Ectodermal cell (in vitro differentiated cells): ENCODE results near the gene ADARB2.
"Not testable (repeated sequence)": the region's sequence is repeated elsewhere in the genome, so short reads cannot be mapped to it uniquely, and the experiment has no call there.

Source experiments
- H3K27ac ChIP-seq: 2 replicates; pipeline ENCODE4 v1.7.0; 2013; ENCODE audit warnings: mild to moderate bottlenecking, low read depth, low read length; ENCODE audit not compliant: insufficient read depth, poor library complexity, severe bottlenecking
- H3K27me3 ChIP-seq: 2 replicates; pipeline ENCODE4 v1.7.0; 2013; ENCODE audit warnings: mild to moderate bottlenecking, low read length; ENCODE audit not compliant: insufficient read depth, control insufficient read depth, poor library complexity, severe bottlenecking
- H3K36me3 ChIP-seq: one replicate; pipeline ENCODE4 v1.7.0; 2013; ENCODE audit warnings: low read length; ENCODE audit not compliant: control insufficient read depth, insufficient read depth
- H3K4me1 ChIP-seq: one replicate; pipeline ENCODE4 v1.7.0; 2013; ENCODE audit warnings: low read length; ENCODE audit not compliant: control insufficient read depth, insufficient read depth
- H3K4me3 ChIP-seq: 2 replicates; pipeline ENCODE4 v1.7.0; 2013; ENCODE audit warnings: low read depth, low read length, control low read depth; ENCODE audit not compliant: insufficient read depth
- H3K9me3 ChIP-seq: 2 replicates; pipeline ENCODE4 v1.7.0; 2013; ENCODE audit warnings: mild to moderate bottlenecking, low read length, moderate library complexity; ENCODE audit not compliant: control insufficient read depth
- WGBS, 2 experiments: methylation state at CpG; one replicate each; pipeline ENCODE4 v1.1.7; 2013; ENCODE audit warnings: missing lambda C conversion rate in 2 of 2; 5-methylcytosine and 5-hydroxymethylcytosine counted together

The ADARB2 gene

DNA sequence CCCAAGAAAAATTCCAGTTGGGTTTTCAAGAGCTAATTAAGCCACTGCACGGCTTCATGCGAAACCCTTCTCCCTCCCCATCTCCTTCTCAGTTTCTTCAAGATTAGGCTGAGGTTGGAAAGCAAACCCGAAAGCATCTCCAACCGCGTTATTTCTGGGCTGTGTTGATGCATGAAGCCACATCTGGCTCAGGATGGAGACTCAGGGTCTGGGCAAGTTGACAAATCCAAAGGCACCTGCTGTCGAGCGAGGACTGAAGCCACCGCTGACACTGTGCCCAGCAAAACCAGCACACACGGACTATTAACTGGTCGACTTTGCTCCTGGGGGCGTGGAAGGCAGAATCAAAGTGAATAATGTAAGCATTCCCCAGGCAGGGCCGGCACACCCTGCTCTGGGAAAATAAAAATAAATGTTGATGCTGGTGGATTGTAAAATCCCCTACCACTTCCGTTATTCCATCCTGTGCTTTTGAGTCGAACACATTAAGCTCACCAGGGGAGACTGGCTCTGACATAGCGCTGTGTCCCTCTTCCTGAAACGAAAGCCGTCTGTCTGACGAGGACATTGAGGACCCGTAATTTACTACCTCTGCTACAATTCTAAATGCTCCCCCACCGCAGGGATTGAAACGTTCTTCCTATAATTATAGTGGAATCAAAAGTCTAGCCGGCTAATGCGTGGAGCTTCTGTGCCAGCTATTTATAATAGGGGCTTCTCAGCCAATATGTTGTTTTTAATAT lies 269.8 kb downstream of the ADARB2 start:
- WGBS, 2 experiments: 90 to 94% methylated on average over 22 of the region's 23 CpGs

DNA sequence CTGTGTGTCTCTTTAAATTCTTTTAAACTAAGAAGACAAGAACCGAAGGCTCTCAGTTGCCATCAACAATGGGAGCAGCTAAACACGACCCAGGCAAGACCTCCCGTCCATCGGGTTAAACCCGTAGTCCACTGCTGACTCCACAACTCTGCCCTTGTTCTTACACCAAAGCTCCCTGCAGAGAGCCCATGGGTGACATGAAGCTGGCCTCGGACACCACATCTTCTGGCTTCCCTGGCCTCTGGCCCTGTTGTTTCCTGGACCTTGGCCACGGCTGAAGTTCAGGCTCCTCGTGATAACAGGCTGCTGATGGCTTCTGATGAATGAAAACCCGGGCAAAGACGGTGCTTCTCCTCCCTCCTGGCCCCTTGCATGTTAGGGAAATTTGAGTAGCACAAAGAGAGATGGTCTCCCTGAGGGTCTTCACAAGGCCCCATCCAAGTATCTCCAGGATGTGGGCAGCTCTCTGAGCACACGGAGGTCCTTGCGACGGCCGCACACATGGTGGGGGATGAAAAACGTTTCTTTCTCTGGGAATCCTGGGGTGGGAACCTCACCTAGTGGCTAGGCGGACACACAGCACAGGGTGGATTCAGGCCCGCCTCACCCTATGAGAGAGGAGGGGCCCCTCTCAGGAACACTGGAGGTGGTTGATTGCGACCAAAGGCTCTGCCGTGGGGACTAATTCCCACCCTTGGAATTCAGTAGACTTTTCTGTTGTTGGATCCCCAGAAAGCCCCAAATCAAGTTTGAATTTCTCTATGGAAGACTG lies 271.1 kb downstream of the ADARB2 start:
- Histone ChIP-seq H3K4me3 (no peak overlapping the region), H3K36me3 (no peaks in the 10 kb centered on the region), H3K4me1 (peaks cover 8% of the 10 kb centered on the region), H3K9me3 (no peaks in the 10 kb centered on the region), H3K27me3 (no peaks in the 10 kb centered on the region), H3K27ac (no peak overlapping the region)
- WGBS, 2 experiments: 90 to 91% methylated on average over 19 of the region's 19 CpGs

More for the DNA sequence above, 269.8 kb downstream of the ADARB2 start:
- Histone ChIP-seq H3K27ac (no peak overlapping the region), H3K9me3 (no peaks in the 10 kb centered on the region), H3K27me3 (no peaks in the 10 kb centered on the region), H3K4me3 (no peak overlapping the region), H3K4me1 (peaks cover 8% of the 10 kb centered on the region), H3K36me3 (no peaks in the 10 kb centered on the region)

DNA sequence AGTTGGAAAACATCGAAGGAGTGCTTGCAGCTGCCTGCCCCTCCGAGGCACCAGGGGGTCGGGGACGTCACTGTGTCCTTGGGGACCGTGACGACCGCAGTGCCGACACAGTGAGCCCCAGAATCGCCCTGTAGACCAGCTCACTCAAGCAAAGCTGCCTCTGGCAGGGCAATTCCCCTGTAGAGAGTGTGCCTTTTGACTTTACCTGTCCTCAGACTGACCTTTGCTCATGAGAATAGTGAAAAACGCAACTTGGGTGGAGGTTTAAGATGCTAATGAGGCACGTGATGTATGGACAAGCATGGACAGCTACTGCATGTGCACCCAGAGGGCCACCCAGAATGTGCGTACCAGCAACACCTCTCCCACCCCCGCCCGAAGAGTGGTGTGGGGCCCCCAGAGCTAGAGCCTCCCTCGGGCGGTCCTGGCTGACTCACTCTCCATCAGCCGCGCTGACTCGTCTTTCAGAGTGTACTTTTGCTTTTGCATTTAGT lies 271.9 kb downstream of the ADARB2 start:
- no peaks in the 10 kb centered on the region for H3K27me3 ChIP-seq
- H3K4me1 ChIP-seq: peaks cover 8% of the 10 kb centered on the region
- WGBS, 2 experiments: 85 to 86% methylated on average over 19 of the region's 19 CpGs
- no peak overlapping the region for H3K27ac ChIP-seq
- H3K4me3 ChIP-seq: no peak overlapping the region
- no peaks in the 10 kb centered on the region for H3K36me3 ChIP-seq
- H3K9me3 ChIP-seq: no peaks in the 10 kb centered on the region

DNA sequence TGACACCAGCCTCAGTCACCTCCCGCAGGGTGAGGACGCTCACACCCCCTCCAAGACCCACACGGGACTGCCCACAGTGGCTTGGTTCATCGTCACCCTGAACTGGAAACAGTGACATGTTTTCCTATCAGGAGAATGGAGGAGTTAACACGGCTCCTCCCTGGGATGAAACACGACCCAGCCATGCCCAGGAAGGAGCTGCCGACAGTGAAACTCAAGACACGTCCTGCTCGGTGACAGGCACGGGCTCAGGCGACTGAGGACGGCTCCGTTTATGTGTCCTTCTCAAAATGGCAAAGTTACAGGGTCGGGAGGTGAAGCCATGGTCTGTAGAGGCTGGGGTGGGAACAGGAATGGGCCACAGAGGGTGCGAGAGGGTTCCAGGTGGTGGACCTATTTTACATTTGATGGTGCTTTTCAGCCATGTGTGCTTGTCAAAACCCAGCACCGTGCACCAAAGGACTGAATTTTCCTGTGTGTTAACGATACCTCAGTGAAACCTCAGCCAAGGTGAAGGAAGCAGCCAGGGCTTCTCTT lies 272.4 kb downstream of the ADARB2 start:
- Histone ChIP-seq H3K4me3 (no peak overlapping the region), H3K27ac (no peak overlapping the region), H3K27me3 (no peaks in the 10 kb centered on the region), H3K9me3 (no peaks in the 10 kb centered on the region), H3K4me1 (peaks cover 8% of the 10 kb centered on the region), H3K36me3 (no peaks in the 10 kb centered on the region)
- WGBS, 2 experiments: 64 to 66% methylated on average over 17 of the region's 17 CpGs

DNA sequence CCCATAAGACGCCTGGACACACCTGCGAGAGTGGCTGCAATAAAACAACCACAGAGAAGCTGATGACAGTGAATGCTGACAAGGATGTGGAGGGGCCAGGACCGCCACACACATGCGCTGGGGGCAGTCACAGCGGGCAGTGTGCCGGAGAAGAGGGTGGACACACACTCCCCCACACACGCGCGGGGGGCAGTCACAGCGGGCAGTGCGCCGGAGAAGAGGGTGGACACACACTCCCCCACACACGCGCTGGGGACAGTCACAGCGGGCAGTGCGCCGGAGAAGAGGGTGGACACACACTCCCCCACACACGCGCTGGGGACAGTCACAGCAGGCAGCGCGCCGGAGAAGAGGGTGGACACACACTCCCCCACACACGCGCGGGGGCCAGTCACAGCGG lies 273.4 kb downstream of the ADARB2 start:
- WGBS, 2 experiments: 92% methylated on average over 26 of the region's 26 CpGs
- not testable (repeated sequence) for H3K9me3 ChIP-seq, H3K4me3 ChIP-seq

DNA sequence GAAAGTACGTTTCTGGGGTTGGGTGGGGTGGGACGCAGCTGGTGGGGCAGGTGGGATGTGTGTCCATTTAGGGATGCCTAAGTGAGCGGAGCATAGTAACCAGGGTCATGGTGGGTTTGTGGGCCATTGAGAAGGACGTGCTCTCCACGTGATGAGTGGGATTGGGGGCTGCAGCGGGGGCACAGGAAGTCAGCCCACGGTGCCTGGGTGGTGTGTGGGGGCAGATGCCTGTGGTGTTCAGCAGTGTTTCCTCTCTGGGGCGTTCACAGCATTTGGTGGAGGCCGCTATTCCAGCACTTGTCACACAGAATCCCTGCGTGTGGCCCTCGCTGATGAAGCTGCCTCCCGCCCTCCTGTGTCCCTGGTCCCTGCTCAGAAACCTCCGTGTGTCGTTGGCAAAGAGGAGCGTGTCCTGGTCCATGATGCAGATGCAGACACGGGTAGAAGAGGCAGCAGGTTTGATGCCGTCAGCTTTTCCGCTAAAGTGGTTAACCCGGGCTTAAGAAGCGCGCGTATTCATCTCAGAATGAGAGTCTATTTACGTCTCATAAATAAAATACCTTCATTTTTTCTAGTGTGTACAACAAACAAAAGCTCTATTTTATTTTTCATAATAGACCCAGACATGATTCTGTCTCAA lies 274.2 kb downstream of the ADARB2 start:
- peaks cover 8% of the 10 kb centered on the region for H3K4me1 ChIP-seq
- H3K27ac ChIP-seq: no peak overlapping the region
- H3K27me3 ChIP-seq: no peaks in the 10 kb centered on the region
- no peaks in the 10 kb centered on the region for H3K36me3 ChIP-seq
- H3K4me3 ChIP-seq: no peak overlapping the region
- no peaks in the 10 kb centered on the region for H3K9me3 ChIP-seq
- WGBS, 2 experiments: 92% methylated on average over 23 of the region's 23 CpGs

More for the DNA sequence above, 273.4 kb downstream of the ADARB2 start:
- H3K4me1 ChIP-seq, H3K27ac ChIP-seq, H3K27me3 ChIP-seq, H3K36me3 ChIP-seq: not testable (repeated sequence)

DNA sequence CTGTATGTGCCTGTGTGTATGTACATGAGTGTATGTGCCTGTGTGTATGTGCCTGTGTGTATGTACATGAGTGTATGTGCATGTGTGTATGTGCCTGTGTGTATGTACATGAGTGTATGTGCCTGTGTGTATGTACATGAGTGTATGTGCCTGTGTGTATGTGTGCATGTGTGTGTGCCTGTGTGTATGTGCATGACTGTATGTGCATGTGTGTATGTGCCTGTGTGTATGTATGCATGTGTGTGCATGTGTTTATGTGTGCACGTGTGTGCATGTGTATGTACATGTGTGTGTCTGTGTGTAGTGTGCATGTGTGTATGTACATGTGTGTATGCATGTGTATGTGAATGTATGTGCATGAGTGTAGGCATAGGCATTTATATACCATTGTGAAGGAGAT lies 274.8 kb downstream of the ADARB2 start:
- WGBS, 2 experiments: 90 to 92% methylated on average over 1 of the region's 1 CpG
- Histone ChIP-seq H3K4me3 (no peak overlapping the region), H3K36me3 (no peaks in the 10 kb centered on the region)

DNA sequence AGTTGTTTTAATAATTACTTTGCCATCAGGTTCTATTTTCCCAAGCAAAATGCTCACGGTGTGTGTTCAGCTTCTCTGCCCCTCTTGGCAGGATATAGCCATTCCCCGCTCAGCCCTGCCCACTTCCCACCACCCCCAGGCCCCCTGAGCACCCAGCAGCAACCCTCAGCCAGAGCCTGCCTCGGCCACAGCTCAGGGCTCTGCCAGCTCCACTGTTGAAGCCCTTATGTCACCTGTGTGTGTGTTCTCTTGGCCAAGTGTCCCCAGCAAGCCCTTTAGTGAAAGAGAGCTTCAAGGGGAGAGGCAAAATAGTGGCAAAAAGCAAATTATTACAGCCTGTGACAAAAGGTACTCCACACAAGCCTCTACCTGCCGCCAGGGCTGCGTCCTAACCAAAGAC lies 275.3 kb downstream of the ADARB2 start:
- Histone ChIP-seq H3K4me1 (peaks cover 8% of the 10 kb centered on the region), H3K36me3 (no peaks in the 10 kb centered on the region), H3K4me3 (no peak overlapping the region), H3K27me3 (no peaks in the 10 kb centered on the region), H3K27ac (no peak overlapping the region), H3K9me3 (no peaks in the 10 kb centered on the region)
- WGBS, 2 experiments: 88 to 94% methylated on average over 5 of the region's 5 CpGs

More for the DNA sequence above, 274.8 kb downstream of the ADARB2 start:
- no peaks in the 10 kb centered on the region for H3K27me3 ChIP-seq
- peaks cover 8% of the 10 kb centered on the region for H3K4me1 ChIP-seq
- no peaks in the 10 kb centered on the region for H3K9me3 ChIP-seq
- no peak overlapping the region for H3K27ac ChIP-seq

DNA sequence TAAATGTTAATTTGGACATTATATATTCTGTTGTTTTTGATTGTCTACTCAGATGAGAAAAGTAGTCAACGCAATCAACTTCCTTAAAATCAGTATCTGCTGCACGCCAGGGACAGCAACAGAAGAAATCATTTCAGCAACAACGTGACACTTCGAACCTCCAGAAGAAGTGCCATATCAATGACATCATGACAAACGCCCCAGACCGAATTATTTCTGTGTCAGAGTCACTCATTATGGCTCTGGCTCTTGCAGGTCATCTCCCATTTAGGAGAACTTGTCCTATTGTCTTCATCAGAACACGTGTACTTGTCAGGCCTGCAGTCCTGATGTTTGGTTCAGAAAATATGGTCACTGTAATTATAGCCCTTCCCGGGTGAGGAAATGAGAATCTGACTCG lies 276.3 kb downstream of the ADARB2 start:
- H3K27ac ChIP-seq: no peak overlapping the region
- WGBS, 2 experiments: 92% methylated on average over 9 of the region's 9 CpGs
- no peak overlapping the region for H3K4me3 ChIP-seq
- no peaks in the 10 kb centered on the region for H3K36me3 ChIP-seq
- no peaks in the 10 kb centered on the region for H3K9me3 ChIP-seq
- H3K27me3 ChIP-seq: no peaks in the 10 kb centered on the region
- peaks cover 8% of the 10 kb centered on the region for H3K4me1 ChIP-seq

DNA sequence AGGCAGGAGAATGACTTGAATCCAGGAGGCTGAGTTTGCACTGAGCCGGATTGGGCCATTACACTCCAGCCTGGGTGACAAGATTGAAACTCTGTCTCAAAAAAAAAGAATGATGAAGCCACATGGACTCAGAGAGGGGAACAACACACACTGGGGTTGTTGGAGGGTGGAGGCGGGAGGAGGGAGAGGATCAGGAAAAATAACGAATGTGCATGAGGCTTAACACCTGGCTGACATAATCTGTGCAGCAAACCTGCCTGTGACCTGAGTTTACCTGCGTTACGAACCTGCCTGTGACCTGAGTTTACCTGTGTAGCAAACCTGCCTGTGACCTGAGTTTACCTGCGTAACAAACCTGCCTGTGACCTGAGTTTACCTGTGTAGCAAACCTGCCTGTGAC lies 277.7 kb downstream of the ADARB2 start:
- H3K9me3 ChIP-seq, H3K27me3 ChIP-seq: not testable (repeated sequence)

More for the DNA sequence above, 277.7 kb downstream of the ADARB2 start:
- WGBS, 2 experiments: 73 to 92% methylated on average over 5 to 6 of the region's 6 CpGs
- H3K36me3 ChIP-seq, H3K4me3 ChIP-seq, H3K27ac ChIP-seq, H3K4me1 ChIP-seq: not testable (repeated sequence)
